Endothelial cell (in vitro differentiated cells): ENCODE results near the gene CEACAM19. TPM values are rescaled to one million over a fixed set of nuclear protein-coding genes. Genes with fewer than 3 reads are reported as not detected.
"Not testable (repeated sequence)": the region's sequence is repeated elsewhere in the genome, so short reads cannot be mapped to it uniquely, and the experiment has no call there.

ENCODE experiments used
- DNase-seq: peaks from one replicate; pipeline ENCODE4 v3.0.0; 2021; ENCODE audit warnings: low spot score
- H3K27ac Mint-ChIP-seq: one replicate; pipeline ENCODE4 v1.8.0; 2021; ENCODE audit warnings: mixed read lengths, inconsistent platforms; ENCODE audit not compliant: unreplicated experiment
- H3K27me3 Mint-ChIP-seq: one replicate; pipeline ENCODE4 v1.8.0; 2021; ENCODE audit warnings: mild to moderate bottlenecking, moderate library complexity, mixed read lengths, inconsistent platforms; ENCODE audit not compliant: unreplicated experiment
- H3K36me3 Mint-ChIP-seq: one replicate; pipeline ENCODE4 v1.8.0; 2021; ENCODE audit warnings: mild to moderate bottlenecking, low read depth, mixed read lengths, inconsistent platforms; ENCODE audit not compliant: unreplicated experiment
- H3K4me1 Mint-ChIP-seq: one replicate; pipeline ENCODE4 v1.8.0; 2021; ENCODE audit warnings: mild to moderate bottlenecking, mixed read lengths, inconsistent platforms; ENCODE audit not compliant: unreplicated experiment
- H3K4me3 Mint-ChIP-seq: one replicate; pipeline ENCODE4 v1.8.0; 2021; ENCODE audit warnings: mild to moderate bottlenecking, mixed read lengths, inconsistent platforms; ENCODE audit not compliant: unreplicated experiment
- H3K9me3 Mint-ChIP-seq: one replicate; pipeline ENCODE4 v1.8.0; 2021; ENCODE audit warnings: mixed read lengths, inconsistent platforms; ENCODE audit not compliant: unreplicated experiment
- CTCF ChIP-seq: fragments of 200-600 bp; sonication (generic); IDR thresholded peaks from one replicate; pipeline ENCODE4 v1.5.0; 2021; ENCODE audit warnings: antibody characterized with exemption; ENCODE audit not compliant: unreplicated experiment
- total RNA-seq: library from RNA; stranded (reverse); fragmentation: NEBNext Ultra II Directional; extraction: Animal tissue kit (Norgen Biotek cat#: 25700); gene quantifications from one replicate; pipeline ENCODE4 v1.2.1, GENCODE V29; 2021; ENCODE audit not compliant: unreplicated experiment

The CEACAM19 gene
- total RNA-seq, 1 donor from 2014 or later: 3.7 TPM

- no peak overlapping the region for H3K27ac Mint-ChIP-seq
- DNase-seq: no peak
- H3K4me3 Mint-ChIP-seq: no peak overlapping the region
- no peaks in the 10 kb centered on the region for H3K27me3 Mint-ChIP-seq
- no peaks in the 10 kb centered on the region for H3K9me3 Mint-ChIP-seq
- H3K4me1 Mint-ChIP-seq: peaks cover 6% of the 10 kb centered on the region
- H3K36me3 Mint-ChIP-seq: no peaks in the 10 kb centered on the region
- no peak for TF ChIP-seq CTCF
Observed at GRCh38 chr19:44681992-44682790, 10.9 kb downstream of the CEACAM19 start.

GRCh38 chr19:44682807-44683206 lies 11.5 kb downstream of the CEACAM19 start:
- H3K4me1 Mint-ChIP-seq: peaks cover 6% of the 10 kb centered on the region
- TF ChIP-seq CTCF: no peak

GRCh38 chr19:44683434-44684210 lies 12.3 kb downstream of the CEACAM19 start:
- TF ChIP-seq CTCF: no peak
- H3K27ac Mint-ChIP-seq: no peak overlapping the region
- peaks cover 6% of the 10 kb centered on the region for H3K4me1 Mint-ChIP-seq
- DNase-seq: no peak
- H3K9me3 Mint-ChIP-seq: no peaks in the 10 kb centered on the region
- no peaks in the 10 kb centered on the region for H3K36me3 Mint-ChIP-seq
- no peaks in the 10 kb centered on the region for H3K27me3 Mint-ChIP-seq
- no peak overlapping the region for H3K4me3 Mint-ChIP-seq

More at GRCh38 chr19:44682807-44683206, 11.5 kb downstream of the CEACAM19 start:
- no peak for DNase-seq
- Mint-ChIP-seq H3K27ac (no peak overlapping the region), H3K9me3 (no peaks in the 10 kb centered on the region), H3K36me3 (no peaks in the 10 kb centered on the region), H3K4me3 (peak overlapping the region; percentile 29), H3K27me3 (no peaks in the 10 kb centered on the region)

GRCh38 chr19:44684396-44684795 lies 13.1 kb downstream of the CEACAM19 start:
- not testable (repeated sequence) for DNase-seq, H3K36me3 Mint-ChIP-seq, H3K9me3 Mint-ChIP-seq, H3K27ac Mint-ChIP-seq, H3K4me1 Mint-ChIP-seq, H3K27me3 Mint-ChIP-seq
- peak overlapping the region; percentile 39 for H3K4me3 Mint-ChIP-seq

GRCh38 chr19:44684892-44685863 lies 13.9 kb downstream of the CEACAM19 start:
- no peaks in the 10 kb centered on the region for H3K36me3 Mint-ChIP-seq
- no peak for TF ChIP-seq CTCF
- peaks cover 2% of the 10 kb centered on the region for H3K27me3 Mint-ChIP-seq
- H3K27ac Mint-ChIP-seq: peak overlapping the region; percentile 2
- peak overlapping the region; percentile 14 for H3K4me3 Mint-ChIP-seq
- H3K4me1 Mint-ChIP-seq: peaks cover 6% of the 10 kb centered on the region
- no peak for DNase-seq
- H3K9me3 Mint-ChIP-seq: no peaks in the 10 kb centered on the region
